Measurements from ENCODE around the gene CTNNA2. TPM values are rescaled to one million over a fixed set of nuclear protein-coding genes. Genes with fewer than 3 reads are reported as not detected.

CTNNA2 gene
- total and polyA plus RNA-seq, 2 of the 8 experiments (the other 6 are each of a cell fraction or from before 2014, with no cell fraction given) = 3.9 to 9.0 TPM

DNA sequence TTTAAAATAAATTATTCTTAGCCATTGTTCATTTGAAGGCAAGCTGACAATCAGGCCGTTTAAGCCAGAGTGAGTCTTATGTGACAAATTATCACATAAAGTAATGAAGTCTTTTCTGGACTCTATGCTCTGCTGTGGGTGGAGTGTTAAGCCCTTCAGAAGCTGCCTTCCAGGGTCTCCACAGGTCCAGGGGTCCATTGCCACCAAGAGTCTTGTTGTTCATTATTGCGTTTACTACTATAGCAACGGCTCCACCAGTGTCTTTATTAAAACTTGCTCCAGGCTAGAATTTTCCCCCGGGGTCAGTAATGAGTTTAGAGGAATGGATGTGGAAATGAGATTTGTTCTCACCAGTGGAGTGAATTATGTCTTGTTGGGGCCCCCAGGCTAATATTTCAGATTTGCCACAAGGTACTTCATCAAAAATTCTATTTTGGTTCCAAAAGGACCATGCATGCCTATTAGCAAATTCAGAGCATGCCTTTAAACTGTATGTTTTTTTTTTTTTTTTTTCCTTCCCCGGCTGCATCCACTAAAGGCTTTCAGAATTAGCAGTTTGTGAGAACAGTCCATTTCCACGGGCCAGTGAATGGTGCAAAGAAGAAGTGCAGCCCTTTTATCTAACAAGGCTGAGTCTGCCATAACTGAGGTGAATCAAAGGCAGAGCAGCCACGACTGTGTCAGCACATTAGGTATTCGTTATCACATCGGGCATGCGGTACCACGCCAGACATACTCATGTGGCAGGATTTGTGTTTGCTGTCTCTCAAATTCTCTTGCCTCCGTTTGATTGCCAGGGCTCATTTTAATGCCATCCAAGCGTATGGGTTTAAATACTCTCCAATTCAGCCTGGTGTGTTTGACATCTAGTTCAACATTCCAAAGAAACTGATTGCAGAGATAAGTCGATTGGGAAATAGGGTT, 817.9 kb downstream of the CTNNA2 start:
- Histone ChIP-seq H4K91ac (replicated peaks; ENCODE audit: insufficient read length, low read length) (no peak overlapping the region), H3K4me2 (ENCODE audit: insufficient read depth in 1 of 2, low read depth in 2 of 2, low read length in 2 of 2) (no peak overlapping the region), H4K20me1 (replicated peaks in 1 of 2; ENCODE audit: control insufficient read depth in 1 of 2, insufficient read depth in 2 of 2, low read length in 2 of 2) (no peaks in the 10 kb centered on the region), H3K9me3 (ENCODE audit: insufficient read depth in 2 of 2, low read depth in 1 of 2, low read length in 1 of 2) (no peaks in the 10 kb centered on the region), H2BK120ac (replicated peaks; ENCODE audit: low read depth, low read length) (no peak overlapping the region), H3K79me1 (ENCODE audit: low read depth, low read length) (no peaks in the 10 kb centered on the region), H2BK20ac (ENCODE audit: low read length) (no peak overlapping the region), H3K56ac (replicated peaks; ENCODE audit: insufficient read length, low read depth, low read length) (no peak overlapping the region), H3K36me3 (ENCODE audit: control insufficient read depth in 2 of 4, insufficient read depth in 4 of 4, low read length in 3 of 4) (no peaks in the 10 kb centered on the region), H3K4me1 (replicated peaks in 1 of 4; ENCODE audit: control insufficient read depth in 3 of 4, insufficient read depth in 4 of 4, low read length in 3 of 4) (peaks cover 0 to 11% (median under 1%) of the 10 kb centered on the region in 4 experiments; a peak in 4 of 7 replicates), H2BK5ac (ENCODE audit: low read depth, low read length) (no peak overlapping the region), H2AFZ (ENCODE audit: low read length) (no peak overlapping the region), H2BK12ac (ENCODE audit: low read depth, low read length) (no peak overlapping the region), H3K4ac (replicated peaks; ENCODE audit: insufficient read length, low read depth, low read length) (no peak overlapping the region), H3K27ac (ENCODE audit: low read depth, low read length) (no peak overlapping the region), H4K8ac (ENCODE audit: extremely low read depth, insufficient read depth, low read length) (no peak overlapping the region), H3K4me3 (ENCODE audit: extremely low read depth in 1 of 4, insufficient read depth in 2 of 4, low read depth in 3 of 4, low read length in 4 of 4) (no peak overlapping the region), H3K23ac (ENCODE audit: insufficient read length) (no peak overlapping the region), H3K14ac (ENCODE audit: insufficient read length) (no peak overlapping the region), H2BK15ac (ENCODE audit: low read length) (no peak overlapping the region), H3K23me2 (ENCODE audit: low read depth, low read length) (no peaks in the 10 kb centered on the region; the same call in 1 of the 2 replicates), H3K27me3 (replicated peaks in 1 of 4; ENCODE audit: control insufficient read depth in 3 of 4, extremely low read depth in 1 of 4, insufficient read depth in 3 of 4, low read length in 3 of 4) (no peaks in the 10 kb centered on the region), H4K5ac (ENCODE audit: insufficient read length, low read depth, low read length) (no peak overlapping the region), H3K79me2 (ENCODE audit: control insufficient read depth in 1 of 2, insufficient read depth in 2 of 2, low read length in 2 of 2) (no peaks in the 10 kb centered on the region), H3K18ac (ENCODE audit: extremely low read depth, low read length) (no peak overlapping the region), H3K9ac (replicated peaks in 1 of 4; ENCODE audit: extremely low read depth in 1 of 4, low read depth in 3 of 4, low read length in 3 of 4) (no peak overlapping the region; a peak in 1 of 7 replicates), H2AK5ac (ENCODE audit: low read depth, low read length) (no peak overlapping the region)
- ChIA-PET CTCF (ENCODE audit: partially characterized antibody) (interaction anchor here (1.0 to 1.5 kb wide), 2 partner anchors 98 to 107 kb away, joined by 3 to 4 read pairs; no protein-coding TSS in a partner anchor), POLR2A (ENCODE audit: partially characterized antibody) (no interaction called here)
- WGBS, 2 experiments (ENCODE audit: extremely low coverage in 1 of 2, insufficient coverage in 1 of 2, insufficient read length in 1 of 2, insufficient replicate concordance in 2 of 2, low coverage in 1 of 2, low lambda C conversion rate in 2 of 2, missing lambda C conversion rate in 1 of 2) = 90% methylated on average over 13 of the region's 14 CpGs; no CpG with 5 or more reads in 1 of the 2 experiments
- FAIRE-seq (no peak), DNase-seq (ENCODE audit: low read depth in 1 of 2, low spot score in 2 of 2) (no peak)
- TF ChIP-seq SAP30 (IDR thresholded peaks at IDR 0.05; ENCODE audit: insufficient read depth, insufficient replicate concordance, low read length) (no peak), MAFK (IDR thresholded peaks at IDR 0.05; ENCODE audit: low read depth, low read length) (no peak)

All from H1 (cell line).